Colonic mucosa (tissue), 4 donors: ENCODE results near the gene RMDN2. TPM values are rescaled to one million over a fixed set of nuclear protein-coding genes. Genes with fewer than 3 reads are reported as not detected.

ENCODE experiments used
- DNase-seq: peaks from one replicate; pipeline ENCODE4 v3.0.0-alpha.2; 2020
- H3K27ac ChIP-seq: fragments of 200-600 bp; one replicate; pipeline ENCODE4 v1.8.0; 2021
- H3K27me3 ChIP-seq: fragments of 200-600 bp; one replicate; pipeline ENCODE4 v1.8.0; 2021
- H3K36me3 ChIP-seq: fragments of 200-600 bp; one replicate; pipeline ENCODE4 v1.8.0; 2021
- H3K4me1 ChIP-seq: fragments of 200-600 bp; one replicate; pipeline ENCODE4 v1.8.0; 2021; ENCODE audit warnings: mild to moderate bottlenecking
- H3K4me3 ChIP-seq: fragments of 200-600 bp; one replicate; pipeline ENCODE4 v1.8.0; 2021
- H3K9ac ChIP-seq, 2 donors: one replicate each; pipeline ENCODE4 v1.7.0; 2013; ENCODE audit warnings: control low read depth in 2 of 2, low read depth in 2 of 2, low read length in 2 of 2
- H3K9me3 ChIP-seq: fragments of 200-600 bp; one replicate; pipeline ENCODE4 v1.8.0; 2021
- CTCF ChIP-seq: fragments of 200-600 bp; IDR thresholded peaks from one replicate; pipeline ENCODE4 v1.8.0; 2022; ENCODE audit warnings: antibody characterized with exemption, mild to moderate bottlenecking
- intact Hi-C: fragments of 100-400 bp; cut with DNase I; formaldehyde crosslinking; loops from one replicate; pipeline ENCODE4 v1.14.1; 2022
- total RNA-seq, 2 donors: library from RNA; stranded (reverse); fragmentation: NEBNext Ultra II Directional in 1 of 2; extraction: Animal tissue kit (Norgen Biotek cat#: 25700) in 1 of 2; gene quantifications; one replicate each; pipeline ENCODE4 v1.2.1, GENCODE V29; 2021
- donor health status: healthy.
- donor health status: DM: no; HTN: no; CAD: no.
- donor health status: DM: no; HTN: no; CAD: no.

Gene RMDN2
- total RNA-seq, 2 donors from 2014 or later, result 19.8 to 26.5 TPM

- no peaks in the 10 kb centered on the region for H3K4me1 ChIP-seq
- H3K27me3 ChIP-seq, result no peaks in the 10 kb centered on the region
- no peak overlapping the region for H3K27ac ChIP-seq
- intact Hi-C loops, result loop anchor here (2.0 to 10.0 kb wide), 3 partner anchors 91 to 291 kb away; no protein-coding TSS in a partner anchor
- H3K9me3 ChIP-seq, result no peaks in the 10 kb centered on the region
- no peak overlapping the region for H3K4me3 ChIP-seq
- H3K36me3 ChIP-seq, result no peaks in the 10 kb centered on the region
- no peak for TF ChIP-seq CTCF
- H3K9ac ChIP-seq, result no peak overlapping the region
- DNase-seq, result no peak
Observed at GRCh38 chr2:37983719-37984118, 58.6 kb downstream of the RMDN2 start.

- Histone ChIP-seq H3K27me3 (no peaks in the 10 kb centered on the region), H3K9ac (no peak overlapping the region), H3K36me3 (no peaks in the 10 kb centered on the region), H3K27ac (no peak overlapping the region), H3K9me3 (no peaks in the 10 kb centered on the region), H3K4me1 (no peaks in the 10 kb centered on the region), H3K4me3 (no peak overlapping the region)
- intact Hi-C loops, result loop anchor here (5.0 to 10.0 kb wide), 2 partner anchors 92 to 131 kb away; no protein-coding TSS in a partner anchor
- no peak for DNase-seq
- TF ChIP-seq CTCF, result no peak
Observed at GRCh38 chr2:37984176-37984575, 59.1 kb downstream of the RMDN2 start.

GRCh38 chr2:37984589-37984988 is 59.5 kb downstream of the RMDN2 start:
- Histone ChIP-seq H3K36me3 (no peaks in the 10 kb centered on the region), H3K27ac (no peak overlapping the region), H3K9ac (no peak overlapping the region), H3K9me3 (no peaks in the 10 kb centered on the region), H3K4me1 (no peaks in the 10 kb centered on the region), H3K4me3 (no peak overlapping the region), H3K27me3 (no peaks in the 10 kb centered on the region)
- no peak for TF ChIP-seq CTCF
- intact Hi-C loops, result loop anchor here (5.0 to 10.0 kb wide), 2 partner anchors 92 to 130 kb away; no protein-coding TSS in a partner anchor
- DNase-seq, result no peak

GRCh38 chr2:37985333-37985732 is 60.2 kb downstream of the RMDN2 start:
- Histone ChIP-seq H3K27me3 (no peaks in the 10 kb centered on the region), H3K4me1 (no peaks in the 10 kb centered on the region), H3K4me3 (no peak overlapping the region), H3K9me3 (no peaks in the 10 kb centered on the region), H3K36me3 (no peaks in the 10 kb centered on the region), H3K9ac (no peak overlapping the region), H3K27ac (no peak overlapping the region)
- no peak for DNase-seq
- intact Hi-C loops, result loop anchor here (10.0 kb wide), 1 partner anchor 129 kb away; no protein-coding TSS in a partner anchor
- no peak for TF ChIP-seq CTCF

GRCh38 chr2:37987098-37987775 is 62.1 kb downstream of the RMDN2 start:
- H3K4me1 ChIP-seq, result no peaks in the 10 kb centered on the region
- no peaks in the 10 kb centered on the region for H3K36me3 ChIP-seq
- DNase-seq, result no peak
- H3K9me3 ChIP-seq, result no peaks in the 10 kb centered on the region
- H3K4me3 ChIP-seq, result no peak overlapping the region
- no peak overlapping the region for H3K9ac ChIP-seq
- no peaks in the 10 kb centered on the region for H3K27me3 ChIP-seq
- TF ChIP-seq CTCF, result no peak
- intact Hi-C loops, result loop anchor here (10.0 kb wide), 1 partner anchor 128 kb away; no protein-coding TSS in a partner anchor
- no peak overlapping the region for H3K27ac ChIP-seq
